ENCODE results near the gene RAPGEF4.

The RAPGEF4 gene

DNA sequence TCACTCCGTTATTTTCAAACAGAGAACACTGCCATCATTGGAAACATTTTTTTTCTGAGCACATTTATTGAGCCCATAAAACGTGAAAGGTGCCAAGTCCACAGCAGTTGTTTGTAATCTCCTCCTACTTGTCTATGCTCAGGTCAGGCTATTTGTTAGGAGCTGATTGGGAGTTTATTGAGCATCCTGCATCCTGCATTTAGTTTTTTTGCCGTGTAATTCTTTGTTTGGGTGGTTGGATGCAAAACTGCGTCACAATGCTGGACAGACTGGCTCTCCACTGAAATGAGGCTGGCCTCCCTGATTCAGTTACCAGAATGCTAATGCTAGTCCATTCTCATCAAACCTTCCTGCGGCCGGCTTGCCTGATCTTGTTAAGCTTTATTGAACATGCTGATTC lies 71.4 kb downstream of the RAPGEF4 start:
- H3K27me3 ChIP-seq (ENCODE audit: insufficient read depth, low read depth) = no peaks in the 10 kb centered on the region
- H3K4me2 ChIP-seq = no peak overlapping the region
- no peaks in the 10 kb centered on the region for H3K36me3 ChIP-seq (ENCODE audit: insufficient read depth)
- H3K4me3 ChIP-seq (IDR thresholded peaks at IDR 0.05; ENCODE audit: insufficient read depth, low read depth, low read length) = no peak overlapping the region
- no peaks in the 10 kb centered on the region for H3K79me2 ChIP-seq (ENCODE audit: insufficient read depth, low read depth)
- no peak overlapping the region for H3K27ac ChIP-seq
- H2AFZ ChIP-seq (ENCODE audit: low read depth) = peak overlapping the region; percentile 31
- H4K20me1 ChIP-seq (ENCODE audit: insufficient read depth) = no peaks in the 10 kb centered on the region
- TF ChIP-seq, protein P1, sequence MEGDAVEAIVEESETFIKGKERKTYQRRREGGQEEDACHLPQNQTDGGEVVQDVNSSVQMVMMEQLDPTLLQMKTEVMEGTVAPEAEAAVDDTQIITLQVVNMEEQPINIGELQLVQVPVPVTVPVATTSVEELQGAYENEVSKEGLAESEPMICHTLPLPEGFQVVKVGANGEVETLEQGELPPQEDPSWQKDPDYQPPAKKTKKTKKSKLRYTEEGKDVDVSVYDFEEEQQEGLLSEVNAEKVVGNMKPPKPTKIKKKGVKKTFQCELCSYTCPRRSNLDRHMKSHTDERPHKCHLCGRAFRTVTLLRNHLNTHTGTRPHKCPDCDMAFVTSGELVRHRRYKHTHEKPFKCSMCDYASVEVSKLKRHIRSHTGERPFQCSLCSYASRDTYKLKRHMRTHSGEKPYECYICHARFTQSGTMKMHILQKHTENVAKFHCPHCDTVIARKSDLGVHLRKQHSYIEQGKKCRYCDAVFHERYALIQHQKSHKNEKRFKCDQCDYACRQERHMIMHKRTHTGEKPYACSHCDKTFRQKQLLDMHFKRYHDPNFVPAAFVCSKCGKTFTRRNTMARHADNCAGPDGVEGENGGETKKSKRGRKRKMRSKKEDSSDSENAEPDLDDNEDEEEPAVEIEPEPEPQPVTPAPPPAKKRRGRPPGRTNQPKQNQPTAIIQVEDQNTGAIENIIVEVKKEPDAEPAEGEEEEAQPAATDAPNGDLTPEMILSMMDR (conservative IDR thresholded peaks at IDR 0.05; ENCODE audit: low read depth, low read length) = no peak
- H3K4me1 ChIP-seq (ENCODE audit: low read depth, poor library complexity, severe bottlenecking) = peaks cover 8% of the 10 kb centered on the region
- no peak overlapping the region for H3K9ac ChIP-seq

DNA sequence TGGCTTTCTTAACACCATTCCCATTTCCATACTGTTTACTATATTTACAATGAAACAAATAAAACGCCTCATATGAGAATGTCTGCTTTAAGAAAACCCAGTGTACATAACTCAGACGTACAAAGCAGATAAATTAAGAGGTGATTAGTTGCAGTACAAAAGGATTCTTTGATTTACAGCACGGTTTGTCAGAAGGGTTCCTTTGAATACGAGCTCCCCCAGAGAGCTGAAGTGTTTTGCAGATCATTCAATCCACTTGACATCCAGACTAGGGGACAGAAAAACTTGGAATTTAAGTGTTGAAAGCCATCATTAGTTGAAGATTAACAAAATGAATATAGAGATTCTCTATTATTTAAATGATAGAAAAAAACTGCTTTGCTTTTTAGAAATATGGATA lies 72.5 kb downstream of the RAPGEF4 start:
- no peak overlapping the region for H3K4me2 ChIP-seq
- no peaks in the 10 kb centered on the region for H3K36me3 ChIP-seq (ENCODE audit: insufficient read depth)
- no peaks in the 10 kb centered on the region for H3K27me3 ChIP-seq (ENCODE audit: insufficient read depth, low read depth)
- H3K79me2 ChIP-seq (ENCODE audit: insufficient read depth, low read depth) = no peaks in the 10 kb centered on the region
- TF ChIP-seq, protein P1 (conservative IDR thresholded peaks at IDR 0.05; ENCODE audit: low read depth, low read length) = no peak
- H3K4me1 ChIP-seq (ENCODE audit: low read depth, poor library complexity, severe bottlenecking) = peaks cover 8% of the 10 kb centered on the region
- no peak overlapping the region for H3K27ac ChIP-seq
- H3K4me3 ChIP-seq (IDR thresholded peaks at IDR 0.05; ENCODE audit: insufficient read depth, low read depth, low read length) = no peak overlapping the region
- H2AFZ ChIP-seq (ENCODE audit: low read depth) = no peak overlapping the region
- H3K9ac ChIP-seq = no peak overlapping the region
- H4K20me1 ChIP-seq (ENCODE audit: insufficient read depth) = no peaks in the 10 kb centered on the region

DNA sequence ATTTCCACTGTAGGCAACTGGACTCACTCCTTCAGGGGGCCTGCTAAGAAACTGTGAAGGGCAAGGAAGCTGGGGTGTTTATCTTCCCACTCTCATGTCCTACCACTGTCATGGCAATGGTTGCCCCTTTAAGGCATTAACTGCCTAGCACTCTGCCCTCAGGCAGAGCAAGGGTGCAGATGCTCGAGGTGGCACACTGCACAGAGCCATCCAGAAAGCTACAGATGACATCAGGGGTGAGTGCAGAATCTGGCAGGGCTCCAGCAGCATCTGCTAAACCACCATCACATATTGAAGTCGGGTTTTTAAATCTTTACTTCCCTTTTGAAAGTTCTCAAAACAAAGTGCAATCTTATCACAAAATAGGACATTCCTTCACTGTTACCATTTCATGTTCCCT lies 75.4 kb downstream of the RAPGEF4 start:
- Histone ChIP-seq H3K4me1 (ENCODE audit: low read depth, poor library complexity, severe bottlenecking) (peaks cover 8% of the 10 kb centered on the region), H3K9ac (no peak overlapping the region), H3K79me2 (ENCODE audit: insufficient read depth, low read depth) (no peaks in the 10 kb centered on the region), H3K4me3 (IDR thresholded peaks at IDR 0.05; ENCODE audit: insufficient read depth, low read depth, low read length) (no peak overlapping the region), H3K27ac (no peak overlapping the region), H4K20me1 (ENCODE audit: insufficient read depth) (no peaks in the 10 kb centered on the region), H3K36me3 (ENCODE audit: insufficient read depth) (no peaks in the 10 kb centered on the region), H2AFZ (ENCODE audit: low read depth) (peak overlapping the region; percentile 8; the same call in 1 of the 2 replicates), H3K27me3 (ENCODE audit: insufficient read depth, low read depth) (no peaks in the 10 kb centered on the region), H3K4me2 (no peak overlapping the region; the same call in 1 of the 2 replicates)
- TF ChIP-seq, protein P1 (conservative IDR thresholded peaks at IDR 0.05; ENCODE audit: low read depth, low read length) = no peak

DNA sequence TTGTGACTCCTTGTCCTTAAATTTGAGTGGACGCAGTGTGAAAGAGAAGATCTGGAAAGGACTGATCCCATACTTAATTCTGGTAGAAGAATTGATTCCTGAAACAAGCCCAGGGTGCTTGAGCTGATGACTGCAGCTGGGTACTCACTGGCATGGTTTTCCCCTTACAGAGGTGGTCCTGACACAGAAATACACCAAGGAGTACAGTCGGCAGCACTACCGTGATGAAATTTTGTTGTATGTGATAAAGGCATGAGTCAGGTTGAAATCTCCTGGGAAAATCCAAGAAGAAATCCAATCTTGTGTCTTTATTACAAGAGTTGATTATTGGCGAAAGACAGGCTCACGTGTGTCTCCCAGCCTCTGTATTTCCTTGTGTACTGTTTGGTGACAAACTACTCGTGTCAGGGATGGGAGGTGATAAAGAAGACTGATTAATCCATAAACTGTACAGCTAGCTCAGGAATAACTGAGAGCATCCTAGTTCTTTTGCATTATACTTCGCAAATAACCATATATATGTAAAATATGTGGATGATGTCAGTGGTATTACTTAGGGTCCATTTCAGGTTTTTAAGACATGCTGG lies 76.6 kb downstream of the RAPGEF4 start:
- Histone ChIP-seq H4K20me1 (ENCODE audit: insufficient read depth) (no peaks in the 10 kb centered on the region), H3K27ac (no peak overlapping the region), H3K4me2 (no peak overlapping the region), H3K9ac (no peak overlapping the region), H3K4me1 (ENCODE audit: low read depth, poor library complexity, severe bottlenecking) (peaks cover 8% of the 10 kb centered on the region), H3K36me3 (ENCODE audit: insufficient read depth) (no peaks in the 10 kb centered on the region), H3K4me3 (IDR thresholded peaks at IDR 0.05; ENCODE audit: insufficient read depth, low read depth, low read length) (no peak overlapping the region), H2AFZ (ENCODE audit: low read depth) (no peak overlapping the region), H3K79me2 (ENCODE audit: insufficient read depth, low read depth) (no peaks in the 10 kb centered on the region), H3K27me3 (ENCODE audit: insufficient read depth, low read depth) (no peaks in the 10 kb centered on the region)
- TF ChIP-seq, protein P1 (conservative IDR thresholded peaks at IDR 0.05; ENCODE audit: low read depth, low read length) = no peak

Measured in KMS-11 (cell line).